Forelimb muscle (tissue), 1 donor: ENCODE results near the gene TTLL10. TPM values are rescaled to one million over a fixed set of nuclear protein-coding genes. Genes with fewer than 3 reads are reported as not detected.
A peak's percentile ranks its signal among the peaks of the same experiment; 100 is the strongest.

ENCODE experiments used
- DNase-seq: peaks from one replicate; pipeline ENCODE4 v3.0.0-alpha.2; 2013; ENCODE audit warnings: low read depth
- polyA plus RNA-seq: library from polyadenylated mRNA; unstranded; fragments of 120-200 nt; gene quantifications from one replicate; pipeline ENCODE4 v1.2.1, GENCODE V29; 2013; ENCODE audit not compliant: insufficient read length

The TTLL10 gene
- polyA plus RNA-seq, 1 donor: 0.35 TPM

DNA sequence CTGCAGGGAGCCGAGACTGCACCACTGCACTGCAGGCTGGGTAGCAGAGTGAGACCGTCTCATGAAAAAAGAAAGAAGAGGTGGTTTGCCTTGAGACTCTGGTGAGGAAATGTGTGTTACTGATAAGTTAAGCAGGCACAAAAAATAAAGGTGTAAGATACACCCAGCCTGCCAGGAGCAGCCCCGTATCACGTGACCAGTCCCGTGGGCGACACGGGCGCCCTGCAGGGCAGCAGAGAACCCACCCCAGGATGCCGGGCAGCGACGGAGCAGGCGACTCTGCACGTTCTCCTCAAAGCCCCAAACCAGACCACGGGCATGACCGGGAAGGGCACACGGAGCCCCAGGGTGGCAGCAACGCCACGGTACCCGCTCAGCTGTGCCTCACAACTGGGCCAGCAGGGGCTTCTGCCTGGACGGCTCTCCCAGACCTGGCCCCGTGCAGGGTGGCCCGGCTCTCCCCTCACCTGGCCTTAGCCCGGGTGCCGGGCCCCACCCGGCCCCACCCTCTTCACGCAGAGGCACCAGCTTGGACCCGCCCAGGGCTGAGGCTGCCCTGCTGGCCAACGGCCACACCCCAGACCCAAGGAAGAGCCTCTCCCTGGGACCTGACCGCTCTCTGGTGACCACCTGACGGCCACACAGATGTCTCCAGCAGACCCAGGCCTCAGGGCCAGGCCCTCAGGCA, 48.4 kb downstream of the TTLL10 start:
- no peak for DNase-seq

- DNase-seq: no peak
Measured at GRCh38 chr1:1222575-1223225, 49.0 kb downstream of the TTLL10 start.

- no peak for DNase-seq
Measured at GRCh38 chr1:1223321-1223720, 49.6 kb downstream of the TTLL10 start.

DNA sequence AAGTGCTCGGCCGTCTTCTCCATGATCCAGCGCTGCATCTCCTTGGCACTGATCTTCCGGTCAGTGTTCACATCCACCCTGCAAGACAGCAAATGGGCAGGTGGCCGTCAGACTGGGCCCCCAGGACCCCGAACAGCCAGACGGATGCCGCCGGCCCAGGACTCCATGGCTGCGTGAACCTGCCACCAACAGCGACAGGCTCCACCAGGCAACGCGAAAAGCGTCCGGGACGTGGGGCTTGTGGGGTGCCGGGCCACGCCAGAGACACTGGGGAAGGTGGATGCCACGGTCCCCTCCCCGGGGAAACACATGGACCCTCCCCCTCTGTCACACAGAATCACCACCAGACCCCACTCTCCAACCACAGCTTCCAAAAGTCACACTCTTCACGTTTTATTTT, 50.2 kb downstream of the TTLL10 start:
- DNase-seq: no peak

- no peak for DNase-seq
Measured at GRCh38 chr1:1225238-1225845, 51.7 kb downstream of the TTLL10 start.

DNA sequence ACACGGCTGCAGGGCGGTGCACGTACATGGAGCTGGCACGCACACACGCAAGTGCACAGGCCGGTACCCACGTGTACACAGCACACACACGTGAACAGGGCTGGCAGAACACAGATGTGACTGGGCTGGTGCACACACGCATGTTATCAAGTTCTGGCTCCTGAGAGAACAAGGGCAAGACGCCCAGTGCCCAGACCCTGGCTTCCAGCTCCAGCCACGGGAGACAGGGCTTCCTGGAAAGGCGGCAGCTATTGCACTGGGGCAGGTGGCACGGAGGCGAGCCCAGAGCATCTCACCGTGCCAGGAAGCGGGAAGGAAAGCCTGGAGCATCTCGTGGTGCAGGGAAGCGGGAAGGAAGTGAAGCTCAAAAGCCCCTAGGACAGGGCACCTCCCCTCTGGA, 52.2 kb downstream of the TTLL10 start:
- no peak for DNase-seq

DNA sequence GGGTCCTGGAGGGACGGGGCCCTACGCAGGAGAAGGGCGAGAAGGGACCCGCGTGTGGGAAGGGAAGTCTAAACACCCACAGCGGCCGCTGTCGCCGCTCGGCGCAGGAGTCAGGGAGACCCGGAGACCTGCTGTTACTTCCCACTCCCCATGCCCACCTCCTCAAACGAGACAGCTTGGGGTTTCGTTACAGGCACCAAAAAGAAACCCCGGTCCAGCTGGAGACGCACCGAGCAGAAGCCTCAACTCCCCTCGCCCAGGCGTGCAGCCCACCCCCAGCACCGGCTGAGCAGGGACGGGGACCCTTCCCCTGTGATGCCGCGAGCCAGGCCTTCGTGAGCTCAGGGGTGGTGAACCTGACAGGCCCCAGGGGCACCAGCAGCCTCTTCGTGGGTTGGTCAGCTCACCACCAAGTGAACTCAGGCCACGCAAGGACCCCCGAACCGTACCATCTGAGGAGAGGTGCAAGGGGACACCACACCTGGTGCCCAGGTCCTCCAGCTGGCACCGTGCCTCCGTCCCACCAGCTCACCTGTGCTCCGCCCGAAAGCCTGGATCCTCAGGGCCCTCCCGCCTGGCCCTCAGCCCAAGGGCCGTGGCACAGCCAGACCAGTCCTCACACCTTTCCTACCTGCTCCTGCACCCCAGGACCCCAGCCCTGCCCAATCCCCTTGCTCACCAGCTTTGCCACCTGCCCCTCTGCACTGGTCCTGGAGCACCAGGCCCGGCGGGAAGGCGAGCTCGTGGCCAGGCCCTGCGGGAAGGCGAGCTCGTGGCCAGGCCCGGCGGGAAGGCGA, 53.1 kb downstream of the TTLL10 start:
- no peak for DNase-seq

DNA sequence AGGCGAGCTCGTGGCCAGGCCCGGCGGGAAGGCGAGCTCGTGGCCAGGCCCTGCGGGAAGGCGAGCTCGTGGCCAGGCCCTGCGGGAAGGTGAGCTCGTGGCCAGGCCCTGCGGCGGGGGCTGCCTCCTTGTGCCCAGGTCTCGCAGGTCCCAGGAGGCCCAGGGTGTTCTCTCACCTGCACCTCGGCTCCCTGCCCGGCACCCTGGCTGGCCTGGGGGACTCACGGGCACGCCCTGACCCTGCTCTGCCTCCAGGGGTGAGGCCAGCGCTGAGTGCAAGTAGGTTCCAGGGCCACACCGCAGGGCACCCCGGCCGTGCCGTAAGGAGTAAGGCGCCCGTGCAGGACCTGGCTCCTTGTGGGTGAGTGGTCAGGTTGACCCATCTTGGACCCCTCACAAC, 53.7 kb downstream of the TTLL10 start:
- DNase-seq: no peak

- no peak for DNase-seq
Measured at GRCh38 chr1:1228187-1228586, 54.5 kb downstream of the TTLL10 start.

DNA sequence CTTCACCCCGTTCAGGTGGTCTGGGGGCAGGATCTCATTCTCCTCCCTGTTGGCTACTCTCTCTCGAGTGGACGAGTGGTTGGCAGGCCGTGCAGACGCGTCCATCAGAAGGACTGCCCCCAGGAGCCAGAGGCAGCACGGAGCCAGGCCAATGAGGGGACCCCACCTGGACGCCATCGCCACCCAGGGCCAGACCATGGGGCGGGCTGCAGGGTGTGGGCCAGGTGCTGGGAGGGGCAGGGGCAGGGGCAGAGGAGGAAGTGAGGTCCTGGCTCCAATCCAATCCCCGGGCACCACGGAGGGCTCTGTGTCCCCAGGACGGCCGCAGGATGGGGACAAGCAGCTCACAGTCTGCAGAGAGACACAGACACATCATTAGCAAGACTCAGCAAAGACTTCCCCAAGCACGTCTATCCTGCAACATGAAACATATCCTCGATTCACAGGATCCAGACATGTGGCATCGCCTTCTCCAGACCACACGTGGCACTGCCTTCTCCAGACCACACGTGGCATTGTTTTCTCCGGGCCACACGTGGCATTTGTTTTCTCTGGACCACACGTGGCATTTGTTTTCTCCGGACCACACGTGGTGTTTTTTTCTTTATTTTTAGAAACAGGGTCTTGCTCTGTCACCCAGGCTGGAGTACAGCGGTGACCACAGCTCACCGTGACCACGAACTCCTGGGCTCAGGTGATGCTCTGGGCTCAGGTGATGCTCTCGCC, 55.1 kb downstream of the TTLL10 start:
- no peak for DNase-seq

DNA sequence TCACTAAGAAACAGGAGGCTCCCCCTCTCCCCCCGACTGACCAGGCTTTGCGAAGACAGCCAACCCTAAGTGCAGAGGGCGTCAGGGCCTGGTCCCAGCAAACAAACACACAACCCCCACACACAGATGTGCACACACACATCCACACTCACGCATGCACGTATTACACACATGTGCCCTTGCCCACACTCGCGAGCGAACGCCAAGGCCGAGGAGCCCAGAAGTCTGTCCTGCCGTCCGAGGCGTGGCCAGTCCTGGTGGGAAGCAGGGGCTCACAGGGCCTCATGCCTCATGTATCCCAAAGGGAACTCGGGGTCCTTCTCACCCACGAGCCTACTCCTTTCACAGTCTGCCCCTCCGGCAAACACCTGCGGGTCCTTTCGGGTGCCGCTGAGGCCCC, 56.1 kb downstream of the TTLL10 start:
- no peak for DNase-seq

DNA sequence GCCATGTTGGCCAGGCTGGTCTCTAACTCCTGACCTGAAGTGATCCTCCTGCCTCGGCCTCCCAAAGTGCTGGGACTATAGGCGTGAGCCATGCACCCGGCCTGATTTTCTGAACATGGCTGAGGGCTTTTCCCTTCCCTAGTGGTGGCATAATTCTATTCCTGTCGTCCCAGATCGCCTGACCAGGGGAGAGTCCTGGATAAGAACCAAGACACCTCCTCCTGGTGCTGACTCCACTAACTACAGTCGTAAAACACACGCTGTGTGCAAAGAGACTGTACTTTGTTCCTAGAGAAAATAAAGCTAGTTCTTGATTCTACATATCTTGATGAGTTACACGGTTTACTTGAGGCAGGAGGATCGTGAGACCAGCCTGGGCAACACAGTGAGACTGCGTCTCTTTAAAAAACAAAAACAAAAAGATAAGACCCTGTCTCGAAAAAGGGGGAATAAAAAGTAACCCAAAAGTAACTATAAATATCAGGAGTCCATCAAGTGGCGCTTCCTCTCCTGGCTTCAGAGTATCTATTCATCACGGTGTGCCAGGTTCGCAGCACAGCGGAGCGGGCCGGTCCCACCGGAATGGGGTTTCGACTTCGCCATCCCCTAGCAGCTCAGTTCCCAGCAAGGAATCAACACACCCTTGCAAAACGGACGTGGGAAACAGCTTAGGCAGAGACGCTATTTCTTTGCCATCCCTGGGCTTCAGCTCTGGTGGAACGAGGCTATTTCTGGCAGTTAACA, 57.1 kb downstream of the TTLL10 start:
- no peak for DNase-seq

- peak; percentile 89 for DNase-seq
Measured at GRCh38 chr1:1231400-1232207, 57.9 kb downstream of the TTLL10 start, which contains the start of gene SDF4. TSS of gene SDF4 (minus strand) at chr1:1232001. CDS start at chr1:1228772, 3,229 bp downstream.

GRCh38 chr1:1232208-1232795, 58.6 kb downstream of the TTLL10 start, which contains the start of gene B3GALT6:
TSS of gene B3GALT6 (plus strand) at chr1:1232237. CDS start at chr1:1232279, 42 bp downstream.
- no peak for DNase-seq

DNA sequence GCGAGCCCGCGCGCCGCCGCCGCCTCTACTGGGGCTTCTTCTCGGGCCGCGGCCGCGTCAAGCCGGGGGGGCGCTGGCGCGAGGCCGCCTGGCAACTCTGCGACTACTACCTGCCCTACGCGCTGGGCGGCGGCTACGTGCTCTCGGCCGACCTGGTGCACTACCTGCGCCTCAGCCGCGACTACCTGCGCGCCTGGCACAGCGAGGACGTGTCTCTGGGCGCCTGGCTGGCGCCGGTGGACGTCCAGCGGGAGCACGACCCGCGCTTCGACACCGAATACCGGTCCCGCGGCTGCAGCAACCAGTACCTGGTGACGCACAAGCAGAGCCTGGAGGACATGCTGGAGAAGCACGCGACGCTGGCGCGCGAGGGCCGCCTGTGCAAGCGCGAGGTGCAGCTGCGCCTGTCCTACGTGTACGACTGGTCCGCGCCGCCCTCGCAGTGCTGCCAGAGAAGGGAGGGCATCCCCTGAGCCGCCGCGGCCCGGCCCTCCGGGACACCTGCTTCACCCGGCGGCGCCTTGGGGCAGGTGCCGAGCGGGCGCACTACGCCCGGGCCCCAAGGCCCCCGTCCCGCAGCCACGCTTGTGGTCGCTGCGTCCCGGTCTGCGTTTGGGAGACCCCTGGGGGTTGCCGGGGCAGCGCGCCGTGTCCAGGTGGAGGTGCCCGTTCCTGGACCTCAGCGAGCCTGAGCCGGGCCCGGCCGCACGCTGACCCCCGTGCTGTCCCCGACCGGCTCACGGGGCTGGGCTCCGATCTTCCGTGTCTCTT, 59.3 kb downstream of the TTLL10 start:
- no peak for DNase-seq

DNA sequence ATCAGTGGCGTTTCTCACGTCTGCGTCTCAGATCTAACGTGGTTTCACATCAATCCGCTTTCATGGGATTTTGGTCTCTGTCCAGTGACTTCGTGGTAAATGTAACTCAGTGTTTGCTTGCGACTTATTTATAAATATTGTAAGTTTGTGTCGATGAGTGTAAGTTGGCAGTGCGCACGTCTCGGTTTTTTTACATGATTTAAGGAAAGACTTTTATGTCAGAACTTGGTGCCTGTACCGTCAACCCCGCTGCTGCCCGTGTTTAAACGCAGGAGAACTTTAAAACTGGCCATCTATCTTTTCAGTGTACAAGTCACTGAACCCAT, 59.9 kb downstream of the TTLL10 start:
- DNase-seq: no peak

- DNase-seq: no peak
Measured at GRCh38 chr1:1234180-1234808, 60.6 kb downstream of the TTLL10 start.

GRCh38 chr1:1235016-1235744, 61.5 kb downstream of the TTLL10 start:
- DNase-seq: no peak
